GM19240 (cell line): ENCODE measurements around the gene BLACAT1.
"Not testable (repeated sequence)": the region's sequence is repeated elsewhere in the genome, so short reads cannot be mapped to it uniquely, and the experiment has no call there.

ENCODE experiments used
- DNase-seq: peaks from one replicate; pipeline ENCODE4 v3.0.0; 2011; ENCODE audit warnings: low spot score; ENCODE audit not compliant: insufficient read length

BLACAT1 gene

DNA sequence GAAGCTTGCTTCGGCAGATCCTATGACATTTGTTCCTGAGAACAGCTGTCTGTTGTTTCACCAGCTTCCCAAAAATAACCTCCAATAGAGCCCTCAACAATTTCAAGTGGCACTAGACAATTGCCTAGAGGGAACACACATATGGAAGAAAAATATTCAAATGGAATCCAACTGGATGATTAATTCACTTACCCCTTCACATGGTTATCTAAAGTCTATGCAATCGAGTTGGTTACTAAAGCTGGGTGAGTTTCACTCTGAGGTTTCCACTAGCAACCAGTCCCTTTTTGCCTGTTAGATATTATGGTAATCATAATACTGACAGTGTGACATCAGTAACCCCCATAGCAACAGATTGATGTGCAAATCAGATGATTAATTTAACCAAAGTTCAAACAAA, 34.0 kb downstream of the BLACAT1 start, which contains the start of gene LEMD1:
Gene LEMD1, minus strand, starts transcription at position 259 of the 400 bp plus-strand sequence. CDS start 1,520 bp downstream, outside the sequence.
- no peak for DNase-seq

DNA sequence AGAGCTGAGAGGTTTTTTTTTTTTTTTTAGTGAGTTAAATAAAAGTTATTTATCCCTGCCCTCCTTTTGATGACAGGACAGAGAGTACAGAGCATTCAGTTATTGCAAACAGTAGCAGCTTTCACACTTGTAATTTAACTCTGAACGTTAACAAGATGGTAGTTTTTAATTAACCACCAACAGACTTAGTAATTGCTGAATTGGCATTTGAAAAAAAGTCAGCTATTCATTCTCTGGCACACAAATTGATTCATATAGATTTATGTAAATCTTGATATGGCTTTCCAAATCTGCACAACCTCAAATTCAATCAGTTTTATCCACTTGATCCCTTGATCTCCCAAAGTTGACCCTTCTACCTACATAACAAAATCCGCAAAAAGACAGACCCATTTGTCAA, 34.9 kb downstream of the BLACAT1 start:
- no peak for DNase-seq

DNA sequence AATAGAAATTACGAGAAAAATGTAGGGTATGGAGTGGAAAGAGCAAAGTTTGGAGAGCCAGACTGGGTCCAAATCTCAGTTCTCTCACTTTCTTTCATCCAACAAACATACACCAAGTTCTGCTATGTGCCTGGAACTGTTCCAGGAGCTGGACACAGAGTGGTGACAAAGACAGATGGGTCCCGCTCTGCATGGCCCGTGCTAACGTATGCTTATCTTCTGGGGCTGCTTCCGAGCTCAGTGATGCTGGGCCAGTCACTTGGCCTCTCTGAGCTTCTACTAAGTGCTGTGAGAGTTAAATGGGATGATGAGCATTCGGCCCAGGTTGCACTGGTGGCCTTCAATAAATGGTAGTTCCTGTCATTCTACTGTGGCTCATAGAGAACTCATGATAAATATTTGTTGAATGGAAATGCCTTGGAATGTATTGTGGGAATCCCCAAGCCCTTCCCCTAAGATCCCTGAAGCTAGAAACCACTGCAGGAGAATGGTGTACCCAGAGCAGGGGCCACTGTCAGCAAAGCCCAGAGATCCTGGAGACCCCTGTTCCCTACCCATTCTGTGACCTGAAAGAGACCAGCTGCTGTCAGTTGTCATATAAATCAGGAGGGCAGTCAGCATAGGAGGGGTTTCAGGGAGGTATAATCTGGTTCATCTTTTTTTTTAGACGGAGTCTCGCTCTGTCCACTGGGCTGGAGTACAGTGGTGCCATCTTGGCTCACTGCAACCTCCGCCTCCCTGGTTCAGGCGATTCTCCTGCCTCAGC, 37.8 kb downstream of the BLACAT1 start:
- DNase-seq, result no peak

DNA sequence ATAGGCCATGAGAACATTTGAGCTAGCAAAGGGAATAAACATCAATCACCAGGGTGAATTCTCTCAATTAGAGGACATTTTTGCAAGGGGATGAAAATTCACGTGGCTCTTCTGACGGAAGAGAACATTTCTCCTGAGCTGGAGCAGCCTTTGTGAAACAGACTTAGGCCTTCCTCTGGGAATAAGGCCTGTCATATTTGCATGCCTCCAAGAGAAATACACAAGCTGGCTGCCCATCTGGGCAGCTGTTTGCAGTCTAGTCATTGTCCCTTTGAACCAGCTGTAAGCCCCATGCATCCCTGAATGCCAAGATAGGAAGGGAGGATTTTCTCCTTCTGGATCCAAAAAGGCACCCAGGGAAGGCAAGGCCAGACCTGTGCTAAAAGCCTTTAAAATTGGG, 39.5 kb downstream of the BLACAT1 start:
- no peak for DNase-seq

DNA sequence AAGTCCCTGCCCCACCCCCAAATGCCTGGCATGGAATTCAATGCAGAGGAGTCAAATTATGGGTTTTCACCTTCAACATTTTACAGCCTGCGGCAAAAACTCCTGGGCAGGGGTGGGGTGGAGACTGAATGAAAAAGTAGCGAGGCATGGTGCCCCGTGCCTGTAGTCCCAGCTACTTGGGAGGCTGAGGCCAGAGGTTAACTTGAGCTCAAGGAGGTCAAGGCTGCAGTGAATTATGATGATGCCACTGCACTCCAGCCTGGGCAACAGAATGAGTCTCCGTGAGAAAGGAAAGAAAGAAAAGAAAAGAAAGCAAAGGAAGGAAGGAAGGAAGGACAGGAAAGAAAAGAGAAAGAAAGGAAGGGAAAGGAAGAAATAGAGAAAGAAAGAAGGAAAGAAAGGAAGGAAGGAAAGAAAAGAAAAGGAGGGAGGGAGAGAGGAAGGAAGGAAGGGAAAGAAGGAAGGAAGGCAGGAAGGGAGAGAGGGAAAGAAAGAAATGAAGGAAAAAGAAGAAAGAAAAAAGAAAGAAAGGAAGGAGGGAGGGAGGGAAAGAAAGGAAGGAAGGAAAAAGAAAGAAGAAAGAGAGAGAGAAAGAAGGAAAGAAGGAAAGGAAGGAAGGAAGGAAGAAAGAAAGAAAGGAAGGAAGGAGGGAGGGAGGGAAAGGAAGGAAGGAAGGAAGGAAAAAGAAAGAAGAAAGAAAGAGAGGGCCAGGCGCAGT, 45.1 kb downstream of the BLACAT1 start:
- DNase-seq, result no peak

DNA sequence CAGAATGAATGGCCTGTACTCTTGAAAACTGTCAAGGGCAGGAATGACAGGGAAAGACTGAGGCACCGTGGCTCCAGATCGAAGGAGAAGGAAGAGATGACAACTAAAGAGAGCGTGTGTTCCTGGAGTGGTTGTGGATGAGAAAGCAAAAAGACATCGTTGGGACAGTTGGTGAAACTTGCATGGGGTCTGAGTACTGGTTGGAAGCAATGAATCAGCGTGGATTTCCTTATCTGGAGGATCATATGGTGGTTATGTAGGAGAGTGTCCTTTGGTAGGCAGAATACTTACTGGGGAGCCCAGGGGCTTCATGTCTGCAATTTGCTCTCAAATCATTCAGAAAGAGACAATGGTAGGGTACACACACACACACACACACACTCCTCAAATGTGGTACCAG, 47.9 kb downstream of the BLACAT1 start:
- DNase-seq, result no peak

DNA sequence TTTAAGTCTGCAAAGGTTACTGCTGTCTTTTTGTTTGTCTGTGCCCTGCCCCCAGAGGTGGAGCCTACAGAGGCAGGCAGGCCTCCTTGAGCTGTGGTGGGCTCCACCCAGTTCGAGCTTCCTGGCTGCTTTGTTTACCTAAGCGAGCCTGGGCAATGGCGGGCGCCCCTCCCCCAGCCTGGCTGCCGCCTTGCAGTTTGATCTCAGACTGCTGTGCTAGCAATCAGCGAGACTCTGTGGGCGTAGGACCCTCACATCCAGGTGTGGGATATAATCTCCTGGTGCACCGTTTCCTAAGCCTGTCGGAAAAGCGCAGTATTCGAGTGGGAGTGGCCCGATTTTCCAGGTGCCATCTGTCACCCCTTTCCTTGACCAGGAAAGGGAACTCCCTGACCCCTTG, 49.6 kb downstream of the BLACAT1 start:
- DNase-seq, result not testable (repeated sequence)
